GM18511 (cell line): ENCODE data around the gene RNF215.
"Not testable (repeated sequence)": the region's sequence is repeated elsewhere in the genome, so short reads cannot be mapped to it uniquely, and the experiment has no call there.

Source experiments
- ATAC-seq: cut with Tn5 transposase; IDR thresholded peaks from one replicate; pipeline ENCODE4 v1.9.1; 2021; ENCODE audit warnings: mild to moderate bottlenecking, moderate library complexity; ENCODE audit not compliant: unreplicated experiment

RNF215 gene

GRCh38 chr22:30421695-30422480 is 34.7 kb upstream of the RNF215 start:
- ATAC-seq = no peak

DNA sequence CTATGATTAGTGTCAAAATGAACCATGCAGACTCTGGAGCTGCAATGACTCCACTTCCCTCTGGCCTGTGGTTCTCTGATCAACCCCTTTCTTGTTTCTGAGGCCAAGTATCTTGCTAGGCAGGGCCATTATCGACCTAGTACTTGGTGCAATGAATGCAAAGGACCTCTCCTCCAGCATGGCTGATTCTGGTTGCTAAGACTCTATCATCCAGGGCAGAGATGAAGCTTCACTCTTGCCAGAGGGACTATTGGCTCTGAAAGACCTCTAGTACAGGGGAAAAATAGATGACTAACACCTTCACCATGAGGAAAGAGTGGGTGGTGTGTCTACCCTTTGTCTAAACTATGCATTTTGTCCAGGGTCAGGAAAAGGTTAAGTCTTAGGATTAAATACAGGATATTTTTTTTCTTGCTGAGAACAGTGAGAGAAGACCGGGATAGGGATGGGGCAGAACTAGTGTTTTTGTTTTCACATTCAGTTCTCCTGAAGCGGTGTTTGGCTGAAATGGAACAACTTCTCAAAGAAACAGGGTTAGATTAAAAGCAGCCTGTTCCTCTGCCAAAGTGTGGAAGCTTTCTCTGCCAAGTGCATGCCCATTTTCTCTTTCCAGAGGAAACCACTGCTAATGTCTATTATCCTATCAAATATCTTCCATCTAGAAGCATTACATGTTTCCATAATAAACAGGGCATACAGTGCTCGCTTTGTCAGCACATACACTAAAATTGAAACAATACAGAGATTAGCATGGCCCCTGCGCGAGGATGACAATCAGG is 33.3 kb upstream of the RNF215 start:
- ATAC-seq = no peak

DNA sequence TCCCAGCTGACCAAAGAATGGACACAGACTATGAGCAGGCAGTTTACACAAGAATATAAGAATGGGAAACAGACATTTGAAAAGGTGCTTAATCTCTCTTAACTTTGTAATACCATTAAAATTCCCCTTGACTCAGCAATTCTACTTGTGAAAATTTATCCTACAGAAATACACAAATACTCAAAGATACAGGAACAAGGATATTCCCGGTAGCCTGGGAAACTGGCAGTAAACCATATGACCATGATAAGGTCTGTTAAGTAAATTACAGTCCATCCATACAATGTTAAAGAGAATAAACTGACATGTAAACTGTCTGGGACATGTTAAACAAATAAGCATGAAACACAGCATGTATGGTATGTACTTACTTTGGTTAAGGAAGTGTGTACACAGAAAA is 29.6 kb upstream of the RNF215 start:
- ATAC-seq = no peak

DNA sequence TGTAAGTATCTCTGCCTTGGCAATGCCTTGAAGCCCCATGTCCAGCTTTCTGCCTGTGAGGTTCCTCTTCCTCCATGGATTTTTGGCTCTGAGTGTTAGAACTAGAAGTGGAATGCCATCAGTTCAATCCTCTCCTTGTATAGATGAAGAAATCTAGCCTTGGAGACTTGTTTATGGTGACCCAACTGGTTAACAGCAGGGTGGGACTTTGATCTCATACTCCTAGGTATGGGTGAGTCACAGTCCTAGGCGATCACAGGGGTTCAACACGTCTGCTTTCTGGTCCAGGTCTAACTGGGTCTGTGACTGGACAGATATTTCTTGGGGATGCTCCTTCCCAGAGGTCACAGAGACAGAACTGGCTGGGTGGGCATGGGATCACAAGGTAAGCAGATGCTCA is 29.2 kb upstream of the RNF215 start:
- no peak for ATAC-seq

GRCh38 chr22:30414525-30415047 is 27.4 kb upstream of the RNF215 start:
- ATAC-seq = no peak

- no peak for ATAC-seq
Measured at GRCh38 chr22:30413745-30414524, 26.7 kb upstream of the RNF215 start.

- ATAC-seq = no peak
Measured at GRCh38 chr22:30413001-30413400, 25.8 kb upstream of the RNF215 start.

- no peak for ATAC-seq
Measured at GRCh38 chr22:30411780-30412179, 24.6 kb upstream of the RNF215 start.

GRCh38 chr22:30408388-30409102 is 21.3 kb upstream of the RNF215 start:
- ATAC-seq = no peak

- no peak for ATAC-seq
Measured at GRCh38 chr22:30406400-30406799, 19.2 kb upstream of the RNF215 start.

- ATAC-seq = no peak
Measured at GRCh38 chr22:30405731-30406130, 18.5 kb upstream of the RNF215 start.

- no peak for ATAC-seq
Measured at GRCh38 chr22:30404307-30404706, 17.1 kb upstream of the RNF215 start.

GRCh38 chr22:30402766-30403104 is 15.5 kb upstream of the RNF215 start:
- ATAC-seq = not testable (repeated sequence)

- ATAC-seq = no peak
Measured at GRCh38 chr22:30402028-30402765, 15.0 kb upstream of the RNF215 start.

DNA sequence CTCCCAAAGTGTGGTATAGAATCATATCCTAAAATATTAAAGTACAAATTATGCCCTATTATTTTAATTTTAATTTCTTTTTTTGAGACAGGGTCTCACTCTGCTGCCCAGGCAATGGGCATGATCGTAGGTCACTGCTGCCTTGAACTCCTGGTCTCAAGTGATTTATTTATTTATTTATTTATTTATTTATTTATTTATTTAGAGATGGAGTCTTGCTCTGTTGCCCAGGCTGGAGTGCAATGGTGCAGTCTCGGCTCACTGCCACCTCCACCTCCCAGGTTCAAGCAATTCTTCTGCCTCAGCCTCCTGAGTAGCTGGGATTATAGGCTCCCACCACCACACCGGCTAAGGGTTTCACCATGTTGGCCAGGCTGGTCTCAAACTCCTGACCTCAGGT is 13.8 kb upstream of the RNF215 start:
- not testable (repeated sequence) for ATAC-seq

- ATAC-seq = no peak
Measured at GRCh38 chr22:30400159-30400558, 12.9 kb upstream of the RNF215 start.

DNA sequence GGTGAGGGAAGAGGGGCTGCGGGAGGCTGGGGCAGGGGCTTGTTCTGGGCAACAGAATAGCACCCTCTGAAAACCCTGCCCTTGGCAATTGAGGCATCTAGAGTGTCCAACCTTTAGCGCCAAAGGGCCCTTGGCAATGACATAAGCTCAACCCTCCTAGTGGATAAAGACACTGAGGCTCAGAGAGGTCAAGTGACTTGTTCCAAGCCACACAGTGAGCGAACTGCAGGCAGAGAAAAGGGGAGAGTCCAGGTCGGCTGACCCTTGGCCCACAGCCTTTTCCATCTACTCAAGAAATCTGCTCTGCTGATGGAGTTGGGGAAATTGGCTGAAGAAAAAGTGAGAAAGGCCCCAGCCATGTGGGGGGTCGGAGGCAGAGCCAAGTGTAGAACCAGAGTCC is 12.5 kb upstream of the RNF215 start:
- no peak for ATAC-seq

- no peak for ATAC-seq
Measured at GRCh38 chr22:30398685-30399680, 11.8 kb upstream of the RNF215 start.
